Ovary (tissue), 3 donors: ENCODE measurements around the gene MRPL14.

Experiments
- CTCF ChIP-seq, 3 donors: fragments of 450-650 bp in 2 of 3; fragments of 200-600 bp in 1 of 3; IDR thresholded peaks; one replicate each; pipeline versions ENCODE4 v1.5.1 to v1.8.0; 2016 to 2022; ENCODE audit warnings: antibody characterized with exemption in 3 of 3, mild to moderate bottlenecking in 1 of 3
- POLR2A ChIP-seq: fragments of 450-650 bp; IDR thresholded peaks from one replicate; pipeline ENCODE4 v1.6.1; 2017; ENCODE audit warnings: antibody characterized with exemption, mild to moderate bottlenecking, moderate library complexity
- donor health status: DM: no; HTN: no; CAD: no.

GRCh38 chr6:44132476-44132875 lies 5.2 kb upstream of the MRPL14 start:
- no peak for TF ChIP-seq CTCF (IDR thresholded peaks at IDR 0.05)
- TF ChIP-seq POLR2A = no peak
